Natural killer cell (primary cell): ENCODE measurements around the gene NT5DC1. TPM values are rescaled to one million over a fixed set of nuclear protein-coding genes. Genes with fewer than 3 reads are reported as not detected.
A peak's percentile ranks its signal among the peaks of the same experiment; 100 is the strongest.

Experiments
- ATAC-seq, 3 donors: fragments of 150-1000 bp in 2 of 3; fragments of 200-7000 bp in 1 of 3; cut with Tn5 transposase; 1 replicate in 1 of 3; 2 replicates in 2 of 3; pipeline ENCODE4 v1.10.0; 2021; ENCODE audit warnings: mild to moderate bottlenecking in 2 of 3, moderate library complexity in 2 of 3
- DNase-seq, 2 donors: peaks; one replicate each; pipeline versions ENCODE4 v3.0.0 to v3.0.0-alpha.2; 2013 to 2021; ENCODE audit warnings: mixed read lengths in 1 of 2
- H3K27ac ChIP-seq: one replicate; pipeline ENCODE4 v1.5.1; 2013; ENCODE audit warnings: mild to moderate bottlenecking, low read length
- H3K27me3 ChIP-seq: one replicate; pipeline ENCODE4 v1.6.1; 2013; ENCODE audit warnings: low read length; ENCODE audit not compliant: control insufficient read depth, insufficient read depth
- H3K36me3 ChIP-seq: one replicate; pipeline ENCODE4 v1.6.1; 2013; ENCODE audit warnings: low read length; ENCODE audit not compliant: control insufficient read depth, insufficient read depth
- H3K4me1 ChIP-seq: one replicate; pipeline ENCODE4 v1.6.1; 2013; ENCODE audit warnings: low read length; ENCODE audit not compliant: control insufficient read depth, insufficient read depth
- H3K4me3 ChIP-seq: one replicate; pipeline ENCODE4 v1.5.1; 2013; ENCODE audit warnings: low read length
- H3K9me3 ChIP-seq: one replicate; pipeline ENCODE4 v1.6.1; 2013; ENCODE audit warnings: low read length; ENCODE audit not compliant: control insufficient read depth, insufficient read depth
- H3K27ac Mint-ChIP-seq, 2 donors: one replicate each; pipeline ENCODE4 v1.8.0; 2022; ENCODE audit warnings: mild to moderate bottlenecking in 2 of 2, mixed read lengths in 2 of 2, moderate library complexity in 1 of 2
- H3K27me3 Mint-ChIP-seq, 2 donors: one replicate each; pipeline ENCODE4 v1.8.0; 2022; ENCODE audit warnings: low read depth in 2 of 2, mixed read lengths in 2 of 2
- H3K36me3 Mint-ChIP-seq: one replicate; pipeline ENCODE4 v1.8.0; 2022; ENCODE audit warnings: mixed read lengths
- H3K4me1 Mint-ChIP-seq, 2 donors: one replicate each; pipeline ENCODE4 v1.8.0; 2022; ENCODE audit warnings: mixed read lengths in 2 of 2
- H3K4me3 Mint-ChIP-seq: one replicate; pipeline ENCODE4 v1.8.0; 2022; ENCODE audit warnings: mild to moderate bottlenecking, moderate library complexity, mixed read lengths
- H3K9me3 Mint-ChIP-seq, 2 donors: one replicate each; pipeline ENCODE4 v1.8.0; 2022; ENCODE audit warnings: mixed read lengths in 2 of 2
- CTCF ChIP-seq: fragments of 200-600 bp; IDR thresholded peaks from one replicate; pipeline ENCODE4 v1.8.0; 2022; ENCODE audit warnings: antibody characterized with exemption
- WGBS: methylation state at CpG from one replicate; pipeline ENCODE4 v1.1.7; 2013; ENCODE audit warnings: missing lambda C conversion rate; ENCODE audit not compliant: insufficient coverage; 5-methylcytosine and 5-hydroxymethylcytosine counted together
- intact Hi-C: fragments of 100-400 bp; cut with micrococcal nuclease; formaldehyde crosslinking; loops from one replicate; pipeline ENCODE4 v1.14.2; 2022
- total RNA-seq, 4 donors: library from RNA; stranded (reverse); fragments of 120-200 nt in 1 of 4; gene quantifications; one replicate each; pipeline versions ENCODE4 v1.2.3 to v1.2.4, GENCODE V29; 2013 to 2022

NT5DC1 gene
- total RNA-seq, 3 donors from 2014 or later (not counting 1 experiment from before 2014, with no cell fraction given) = 19.1 to 29.4 (median 20.5) TPM

GRCh38 chr6:116221911-116222310 is 121.3 kb downstream of the NT5DC1 start:
- H3K9me3 Mint-ChIP-seq = no peaks in the 10 kb centered on the region
- ATAC-seq = no peak
- no peaks in the 10 kb centered on the region for H3K4me1 Mint-ChIP-seq
- no peaks in the 10 kb centered on the region for H3K27me3 Mint-ChIP-seq
- Histone ChIP-seq H3K27me3 (no peaks in the 10 kb centered on the region), H3K9me3 (no peaks in the 10 kb centered on the region), H3K27ac (no peak overlapping the region), H3K4me1 (no peaks in the 10 kb centered on the region), H3K4me3 (no peak overlapping the region), H3K36me3 (peaks cover 9% of the 10 kb centered on the region)
- H3K4me3 Mint-ChIP-seq = no peak overlapping the region
- H3K36me3 Mint-ChIP-seq = no peaks in the 10 kb centered on the region
- WGBS = 88% methylated on average over 2 of the region's 2 CpGs
- no peak for TF ChIP-seq CTCF
- intact Hi-C loops = no loop called here
- no peak overlapping the region for H3K27ac Mint-ChIP-seq
- DNase-seq = no peak

- no peak for TF ChIP-seq CTCF
- no peaks in the 10 kb centered on the region for H3K36me3 Mint-ChIP-seq
- H3K27me3 ChIP-seq = no peaks in the 10 kb centered on the region
- H3K9me3 ChIP-seq = no peaks in the 10 kb centered on the region
- 90% methylated on average over 3 of the region's 3 CpGs for WGBS
- no peaks in the 10 kb centered on the region for H3K4me1 Mint-ChIP-seq
- no peak overlapping the region for H3K4me3 ChIP-seq
- DNase-seq (no peak), ATAC-seq (no peak)
- H3K27me3 Mint-ChIP-seq = no peaks in the 10 kb centered on the region
- no peaks in the 10 kb centered on the region for H3K9me3 Mint-ChIP-seq
- no peak overlapping the region for H3K27ac ChIP-seq
- no peak overlapping the region for H3K4me3 Mint-ChIP-seq
- H3K27ac Mint-ChIP-seq = no peak overlapping the region
- no peaks in the 10 kb centered on the region for H3K4me1 ChIP-seq
- H3K36me3 ChIP-seq = peaks cover 9% of the 10 kb centered on the region
- intact Hi-C loops = no loop called here
Observed at GRCh38 chr6:116223355-116223754, 122.7 kb downstream of the NT5DC1 start.

- intact Hi-C loops = no loop called here
- Histone ChIP-seq H3K9me3 (no peaks in the 10 kb centered on the region), H3K36me3 (no peaks in the 10 kb centered on the region), H3K27me3 (no peaks in the 10 kb centered on the region), H3K4me1 (no peaks in the 10 kb centered on the region), H3K27ac (no peak overlapping the region), H3K4me3 (no peak overlapping the region)
- no peak for ATAC-seq
- WGBS = 96% methylated on average over 17 of the region's 17 CpGs
- peak in 1 of 2 donors; percentile 18 for DNase-seq
- Mint-ChIP-seq H3K4me1 (no peaks in the 10 kb centered on the region), H3K27me3 (no peaks in the 10 kb centered on the region), H3K36me3 (no peaks in the 10 kb centered on the region), H3K4me3 (no peak overlapping the region), H3K9me3 (no peaks in the 10 kb centered on the region), H3K27ac (no peak overlapping the region)
- TF ChIP-seq CTCF = no peak
Observed at GRCh38 chr6:116229287-116229913, 128.7 kb downstream of the NT5DC1 start.

GRCh38 chr6:116234689-116235088 is 134.0 kb downstream of the NT5DC1 start:
- Histone ChIP-seq H3K27me3 (no peaks in the 10 kb centered on the region), H3K9me3 (no peaks in the 10 kb centered on the region), H3K27ac (no peak overlapping the region), H3K36me3 (peaks cover 23% of the 10 kb centered on the region), H3K4me3 (no peak overlapping the region), H3K4me1 (no peaks in the 10 kb centered on the region)
- WGBS = 82% methylated on average over 3 of the region's 3 CpGs
- Mint-ChIP-seq H3K4me1 (no peaks in the 10 kb centered on the region), H3K4me3 (no peak overlapping the region), H3K36me3 (no peaks in the 10 kb centered on the region), H3K9me3 (no peaks in the 10 kb centered on the region), H3K27me3 (no peaks in the 10 kb centered on the region), H3K27ac (no peak overlapping the region)
- TF ChIP-seq CTCF = no peak
- ATAC-seq (no peak), DNase-seq (no peak)
- intact Hi-C loops = no loop called here
